Measurements from ENCODE around the gene CSMD2.

The CSMD2 gene

DNA sequence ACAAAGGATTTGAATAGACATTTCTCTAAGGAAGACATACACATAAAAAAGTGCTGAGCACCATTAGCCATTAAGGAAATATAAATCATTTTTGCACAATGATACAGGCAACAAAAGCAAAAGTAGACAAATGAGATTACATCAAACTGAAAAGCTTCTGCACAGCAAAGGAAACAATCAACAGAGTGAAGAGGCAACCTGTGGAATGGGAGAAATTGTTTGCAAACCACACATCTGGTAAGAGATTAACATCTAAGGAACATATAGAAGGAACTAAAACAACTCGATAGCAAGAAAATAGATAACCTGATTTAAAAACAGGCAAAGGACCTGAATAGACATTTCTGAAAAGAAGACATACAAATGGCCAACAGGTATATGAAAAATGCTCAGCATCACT, 635.1 kb downstream of the CSMD2 start:
- no peaks in the 10 kb centered on the region for H3K4me1 ChIP-seq (ENCODE audit: insufficient read depth, insufficient read length)
- DNase-seq (ENCODE audit: low read depth, low spot score): no peak
- no peak overlapping the region for H3K9ac ChIP-seq (ENCODE audit: insufficient read length, low read depth)
- H3K9me3 ChIP-seq (ENCODE audit: insufficient read depth, low read length): no peaks in the 10 kb centered on the region
- H3K4me3 ChIP-seq (ENCODE audit: insufficient read length, low read depth): no peak overlapping the region
- TF ChIP-seq SUZ12 (IDR thresholded peaks at IDR 0.05; ENCODE audit: extremely low read depth, insufficient read depth, insufficient read length) (no peak), YY1 (IDR thresholded peaks at IDR 0.05; ENCODE audit: insufficient read depth, insufficient read length) (no peak), ZNF274 (IDR thresholded peaks at IDR 0.05; ENCODE audit: low read depth, low read length) (no peak)
- H3K36me3 ChIP-seq (ENCODE audit: insufficient read depth, insufficient read length, low read length): no peaks in the 10 kb centered on the region
- no peaks in the 10 kb centered on the region for H3K27me3 ChIP-seq (ENCODE audit: insufficient read depth, insufficient read length)

DNA sequence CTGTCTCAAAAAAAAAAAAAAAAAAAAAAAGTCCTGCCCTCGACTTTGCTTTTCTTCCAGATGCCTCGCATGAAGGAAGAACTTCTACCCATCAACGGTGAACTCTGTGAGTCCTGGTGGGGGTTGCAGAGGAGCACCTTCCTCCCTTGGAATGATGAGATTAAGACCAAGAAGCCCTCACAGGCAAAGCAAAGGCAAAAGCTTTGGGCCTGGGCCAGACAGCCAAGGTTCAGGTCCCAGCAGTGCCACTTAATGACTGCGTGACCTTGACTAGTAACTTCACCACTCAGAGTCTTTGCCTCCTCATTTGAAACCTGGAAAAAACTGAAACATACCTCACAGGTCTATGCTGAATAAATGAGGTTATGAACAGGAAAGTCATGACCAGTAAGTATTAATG, 637.1 kb downstream of the CSMD2 start:
- H3K9ac ChIP-seq (ENCODE audit: insufficient read length, low read depth): no peak overlapping the region
- no peaks in the 10 kb centered on the region for H3K4me1 ChIP-seq (ENCODE audit: insufficient read depth, insufficient read length)
- no peaks in the 10 kb centered on the region for H3K27me3 ChIP-seq (ENCODE audit: insufficient read depth, insufficient read length)
- H3K36me3 ChIP-seq (ENCODE audit: insufficient read depth, insufficient read length, low read length): no peaks in the 10 kb centered on the region
- H3K4me3 ChIP-seq (ENCODE audit: insufficient read length, low read depth): no peak overlapping the region
- H3K9me3 ChIP-seq (ENCODE audit: insufficient read depth, low read length): no peaks in the 10 kb centered on the region
- TF ChIP-seq ZNF274 (IDR thresholded peaks at IDR 0.05; ENCODE audit: low read depth, low read length) (no peak), SUZ12 (IDR thresholded peaks at IDR 0.05; ENCODE audit: extremely low read depth, insufficient read depth, insufficient read length) (no peak), YY1 (IDR thresholded peaks at IDR 0.05; ENCODE audit: insufficient read depth, insufficient read length) (no peak)
- no peak for DNase-seq (ENCODE audit: low read depth, low spot score)

- H3K4me3 ChIP-seq (ENCODE audit: insufficient read length, low read depth): no peak overlapping the region
- no peaks in the 10 kb centered on the region for H3K4me1 ChIP-seq (ENCODE audit: insufficient read depth, insufficient read length)
- no peak for DNase-seq (ENCODE audit: low read depth, low spot score)
- H3K36me3 ChIP-seq (ENCODE audit: insufficient read depth, insufficient read length, low read length): no peaks in the 10 kb centered on the region
- H3K27me3 ChIP-seq (ENCODE audit: insufficient read depth, insufficient read length): no peaks in the 10 kb centered on the region
- H3K9me3 ChIP-seq (ENCODE audit: insufficient read depth, low read length): no peaks in the 10 kb centered on the region
- TF ChIP-seq SUZ12 (IDR thresholded peaks at IDR 0.05; ENCODE audit: extremely low read depth, insufficient read depth, insufficient read length) (no peak), YY1 (IDR thresholded peaks at IDR 0.05; ENCODE audit: insufficient read depth, insufficient read length) (no peak)
- H3K9ac ChIP-seq (ENCODE audit: insufficient read length, low read depth): no peak overlapping the region
These were observed 640.4 kb downstream of the CSMD2 start for GRCh38 chr1:33524586-33524985.

DNA sequence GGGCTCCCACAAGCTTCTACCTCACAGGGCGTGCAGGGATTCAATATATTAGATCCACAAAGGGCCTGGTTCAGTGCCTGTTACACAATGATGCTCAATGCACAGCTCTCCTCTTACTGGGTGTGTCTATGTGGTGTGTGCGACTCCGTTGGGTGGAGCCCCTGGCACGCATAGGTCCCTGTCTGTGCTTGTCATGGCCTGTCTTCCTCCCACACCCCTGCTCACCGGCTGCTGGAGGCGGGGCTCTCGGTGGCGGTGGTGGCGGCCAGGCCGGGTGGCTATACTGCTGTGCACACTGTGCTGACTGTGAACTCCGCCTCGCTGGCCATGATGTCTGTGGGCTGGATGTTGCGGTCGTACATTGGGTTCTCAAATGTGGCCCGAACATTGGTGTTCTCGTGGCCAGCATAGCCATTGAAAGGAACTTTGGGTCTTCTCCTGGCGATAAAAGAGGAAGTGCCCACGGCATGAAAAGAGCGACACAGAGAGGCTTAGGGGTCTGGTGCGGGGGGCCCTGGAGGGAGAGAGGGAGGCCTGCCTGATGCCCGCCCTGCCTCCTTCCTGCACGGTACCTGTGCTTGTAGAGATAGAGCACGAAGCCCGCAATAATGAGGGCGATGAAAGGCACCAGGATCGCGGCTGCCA, 645.7 kb downstream of the CSMD2 start:
- H3K36me3 ChIP-seq (ENCODE audit: insufficient read depth, insufficient read length, low read length): no peaks in the 10 kb centered on the region
- no peak overlapping the region for H3K4me3 ChIP-seq (ENCODE audit: insufficient read length, low read depth)
- H3K9ac ChIP-seq (ENCODE audit: insufficient read length, low read depth): no peak overlapping the region
- H3K27me3 ChIP-seq (ENCODE audit: insufficient read depth, insufficient read length): no peaks in the 10 kb centered on the region
- H3K9me3 ChIP-seq (ENCODE audit: insufficient read depth, low read length): no peaks in the 10 kb centered on the region
- TF ChIP-seq YY1 (IDR thresholded peaks at IDR 0.05; ENCODE audit: insufficient read depth, insufficient read length) (no peak), SUZ12 (IDR thresholded peaks at IDR 0.05; ENCODE audit: extremely low read depth, insufficient read depth, insufficient read length) (no peak), ZNF274 (IDR thresholded peaks at IDR 0.05; ENCODE audit: low read depth, low read length) (no peak)
- no peaks in the 10 kb centered on the region for H3K4me1 ChIP-seq (ENCODE audit: insufficient read depth, insufficient read length)
- no peak for DNase-seq (ENCODE audit: low read depth, low spot score)

- DNase-seq (ENCODE audit: low read depth, low spot score): no peak
- Histone ChIP-seq H3K36me3 (ENCODE audit: insufficient read depth, insufficient read length, low read length) (no peaks in the 10 kb centered on the region), H3K27me3 (ENCODE audit: insufficient read depth, insufficient read length) (no peaks in the 10 kb centered on the region), H3K9ac (ENCODE audit: insufficient read length, low read depth) (no peak overlapping the region), H3K4me1 (ENCODE audit: insufficient read depth, insufficient read length) (no peaks in the 10 kb centered on the region), H3K9me3 (ENCODE audit: insufficient read depth, low read length) (no peaks in the 10 kb centered on the region), H3K4me3 (ENCODE audit: insufficient read length, low read depth) (no peak overlapping the region)
- TF ChIP-seq ZNF274 (IDR thresholded peaks at IDR 0.05; ENCODE audit: low read depth, low read length) (no peak), SUZ12 (IDR thresholded peaks at IDR 0.05; ENCODE audit: extremely low read depth, insufficient read depth, insufficient read length) (no peak), YY1 (IDR thresholded peaks at IDR 0.05; ENCODE audit: insufficient read depth, insufficient read length) (no peak)
These were observed 647.3 kb downstream of the CSMD2 start for GRCh38 chr1:33517596-33518250.

GRCh38 chr1:33516891-33517567, 648.0 kb downstream of the CSMD2 start:
- no peak overlapping the region for H3K4me3 ChIP-seq (ENCODE audit: insufficient read length, low read depth)
- H3K9me3 ChIP-seq (ENCODE audit: insufficient read depth, low read length): no peaks in the 10 kb centered on the region
- H3K36me3 ChIP-seq (ENCODE audit: insufficient read depth, insufficient read length, low read length): no peaks in the 10 kb centered on the region
- no peak for TF ChIP-seq YY1 (IDR thresholded peaks at IDR 0.05; ENCODE audit: insufficient read depth, insufficient read length)
- TF ChIP-seq ZNF274 (IDR thresholded peaks at IDR 0.05; ENCODE audit: low read depth, low read length): no peak
- DNase-seq (ENCODE audit: low read depth, low spot score): no peak
- H3K4me1 ChIP-seq (ENCODE audit: insufficient read depth, insufficient read length): no peaks in the 10 kb centered on the region
- no peak overlapping the region for H3K9ac ChIP-seq (ENCODE audit: insufficient read length, low read depth)
- H3K27me3 ChIP-seq (ENCODE audit: insufficient read depth, insufficient read length): no peaks in the 10 kb centered on the region

DNA sequence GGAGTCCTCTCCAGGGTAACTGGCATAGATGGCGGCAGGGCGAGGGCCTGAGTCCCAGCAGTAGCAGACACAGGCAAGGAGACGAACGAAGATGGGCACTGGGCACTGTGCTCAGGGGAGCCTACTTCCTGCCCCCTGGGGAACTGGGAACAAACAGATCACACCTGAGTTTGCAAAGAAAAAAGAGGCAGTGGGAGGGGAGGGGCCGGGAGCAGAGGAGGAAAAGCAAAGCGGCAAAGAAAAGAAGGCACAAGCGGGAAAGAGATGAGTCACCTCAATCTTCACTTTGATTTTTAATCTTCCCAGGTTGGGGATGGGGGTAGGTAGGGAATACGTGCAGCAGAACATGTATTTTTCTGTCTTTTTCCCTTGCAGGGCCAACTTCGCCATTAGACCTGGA, 648.6 kb downstream of the CSMD2 start:
- Histone ChIP-seq H3K9me3 (ENCODE audit: insufficient read depth, low read length) (no peaks in the 10 kb centered on the region), H3K9ac (ENCODE audit: insufficient read length, low read depth) (no peak overlapping the region), H3K27me3 (ENCODE audit: insufficient read depth, insufficient read length) (no peaks in the 10 kb centered on the region), H3K4me3 (ENCODE audit: insufficient read length, low read depth) (no peak overlapping the region), H3K36me3 (ENCODE audit: insufficient read depth, insufficient read length, low read length) (no peaks in the 10 kb centered on the region), H3K4me1 (ENCODE audit: insufficient read depth, insufficient read length) (no peaks in the 10 kb centered on the region)
- no peak for DNase-seq (ENCODE audit: low read depth, low spot score)
- no peak for TF ChIP-seq ZNF274 (IDR thresholded peaks at IDR 0.05; ENCODE audit: low read depth, low read length)

Measured in NT2/D1 (cell line).